GM23338 (cell line): ENCODE results near the gene CRYAA. TPM values are rescaled to one million over a fixed set of nuclear protein-coding genes. Genes with fewer than 3 reads are reported as not detected.

Experiments
- EZH2 ChIP-seq: fragments of 200-600 bp; sonication (generic); IDR thresholded peaks from one replicate; pipeline ENCODE4 v1.8.0; 2017; ENCODE audit warnings: antibody characterized with exemption, mild to moderate bottlenecking, low read depth; ENCODE audit not compliant: unreplicated experiment
- EZH2phosphoT487 ChIP-seq: fragments of 200-600 bp; sonication (generic); IDR thresholded peaks from one replicate; pipeline ENCODE4 v1.8.1; 2018; ENCODE audit warnings: antibody characterized with exemption; ENCODE audit not compliant: unreplicated experiment
- JUNB ChIP-seq: IDR thresholded peaks from one replicate; pipeline ENCODE4 v1.6.1; 2016; ENCODE audit warnings: antibody characterized with exemption; ENCODE audit not compliant: unreplicated experiment
- polyA plus RNA-seq: library from polyadenylated mRNA; unstranded; fragments of >200 nt; fragmentation: Nextera tagmentation; extraction: Ambion mirVana; gene quantifications from 2 replicates; pipeline ENCODE4 v1.2.1, GENCODE V29; 2016
- total RNA-seq: library from RNA; depleted of rRNA; stranded (reverse); fragments of >200 nt; shearing (Covaris generic); gene quantifications from 2 replicates; pipeline ENCODE4 v1.2.3, GENCODE V29; 2014; rRNA removed
- TF ChIP-seq, protein P1 (sequence below): IDR thresholded peaks from 2 replicates; pipeline ENCODE4 v1.6.1; 2016; ENCODE audit warnings: antibody characterized with exemption
- TF ChIP-seq, protein P2 (sequence below), 2 experiments: fragments of 200-600 bp in 1 of 2; sonication (generic) in 1 of 2; conservative IDR thresholded peaks; 2 replicates each; pipeline versions ENCODE4 v1.5.1 to v1.6.1; 2016 to 2017; ENCODE audit warnings: antibody characterized with exemption in 2 of 2, low read depth in 2 of 2, mild to moderate bottlenecking in 2 of 2, moderate library complexity in 1 of 2

CRYAA gene
- total and polyA plus RNA-seq, 2 experiments from 2014 or later, result not detected

DNA sequence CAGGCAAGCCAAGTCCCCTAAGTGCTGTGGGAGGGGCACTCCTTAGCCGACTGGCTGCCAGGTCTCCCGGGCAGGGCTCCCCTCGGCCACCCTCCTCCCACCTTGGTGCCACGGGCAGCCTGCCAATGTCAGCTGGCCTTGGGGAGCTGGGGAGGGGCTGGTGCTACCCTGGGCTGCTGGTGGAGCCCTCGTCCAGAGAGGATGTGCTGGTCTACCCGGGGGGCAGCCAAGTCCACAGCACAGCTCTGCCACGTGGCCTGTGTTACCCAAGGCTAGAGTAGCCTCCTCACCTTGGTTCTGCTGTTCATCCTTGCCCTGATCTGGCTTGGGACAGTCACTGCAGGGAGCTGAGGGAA, 42.9 kb downstream of the CRYAA start (continued):
- TF ChIP-seq, protein P1, sequence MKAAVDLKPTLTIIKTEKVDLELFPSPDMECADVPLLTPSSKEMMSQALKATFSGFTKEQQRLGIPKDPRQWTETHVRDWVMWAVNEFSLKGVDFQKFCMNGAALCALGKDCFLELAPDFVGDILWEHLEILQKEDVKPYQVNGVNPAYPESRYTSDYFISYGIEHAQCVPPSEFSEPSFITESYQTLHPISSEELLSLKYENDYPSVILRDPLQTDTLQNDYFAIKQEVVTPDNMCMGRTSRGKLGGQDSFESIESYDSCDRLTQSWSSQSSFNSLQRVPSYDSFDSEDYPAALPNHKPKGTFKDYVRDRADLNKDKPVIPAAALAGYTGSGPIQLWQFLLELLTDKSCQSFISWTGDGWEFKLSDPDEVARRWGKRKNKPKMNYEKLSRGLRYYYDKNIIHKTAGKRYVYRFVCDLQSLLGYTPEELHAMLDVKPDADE, result no peak
- TF ChIP-seq, protein P2, sequence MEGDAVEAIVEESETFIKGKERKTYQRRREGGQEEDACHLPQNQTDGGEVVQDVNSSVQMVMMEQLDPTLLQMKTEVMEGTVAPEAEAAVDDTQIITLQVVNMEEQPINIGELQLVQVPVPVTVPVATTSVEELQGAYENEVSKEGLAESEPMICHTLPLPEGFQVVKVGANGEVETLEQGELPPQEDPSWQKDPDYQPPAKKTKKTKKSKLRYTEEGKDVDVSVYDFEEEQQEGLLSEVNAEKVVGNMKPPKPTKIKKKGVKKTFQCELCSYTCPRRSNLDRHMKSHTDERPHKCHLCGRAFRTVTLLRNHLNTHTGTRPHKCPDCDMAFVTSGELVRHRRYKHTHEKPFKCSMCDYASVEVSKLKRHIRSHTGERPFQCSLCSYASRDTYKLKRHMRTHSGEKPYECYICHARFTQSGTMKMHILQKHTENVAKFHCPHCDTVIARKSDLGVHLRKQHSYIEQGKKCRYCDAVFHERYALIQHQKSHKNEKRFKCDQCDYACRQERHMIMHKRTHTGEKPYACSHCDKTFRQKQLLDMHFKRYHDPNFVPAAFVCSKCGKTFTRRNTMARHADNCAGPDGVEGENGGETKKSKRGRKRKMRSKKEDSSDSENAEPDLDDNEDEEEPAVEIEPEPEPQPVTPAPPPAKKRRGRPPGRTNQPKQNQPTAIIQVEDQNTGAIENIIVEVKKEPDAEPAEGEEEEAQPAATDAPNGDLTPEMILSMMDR (conservative IDR thresholded peaks at IDR 0.05; ENCODE audit: low read depth in 2 of 2), result no peak
- TF ChIP-seq EZH2phosphoT487, result no peak
- no peak for TF ChIP-seq EZH2
- no peak for TF ChIP-seq JUNB

Other genes starting within 250 kb of the CRYAA start
- 37.0 and 44.2 TPM in 2 replicates for gene ERVH48-1, start 243.4 kb upstream of the CRYAA start, total RNA-seq
- gene ERVH48-1, start 243.4 kb upstream of the CRYAA start, polyA plus RNA-seq, result 31.7 and 34.1 TPM in 2 replicates
- gene PKNOX1, start 194.4 kb upstream of the CRYAA start, total RNA-seq, result 21.9 and 29.9 TPM in 2 replicates
- gene PKNOX1, start 194.4 kb upstream of the CRYAA start, polyA plus RNA-seq, result 76.7 and 79.9 TPM in 2 replicates
- gene CBS, start 93.2 kb upstream of the CRYAA start, total RNA-seq, result 788 and 861 TPM in 2 replicates
- gene CBS, start 93.2 kb upstream of the CRYAA start, polyA plus RNA-seq, result 380 and 421 TPM in 2 replicates
- 70.4 and 92.9 TPM in 2 replicates for gene U2AF1, start 61.4 kb upstream of the CRYAA start, total RNA-seq
- gene U2AF1, start 61.4 kb upstream of the CRYAA start, polyA plus RNA-seq, result 288 and 322 TPM in 2 replicates